ENCODE results near the gene MAP1B. TPM values are rescaled to one million over a fixed set of nuclear protein-coding genes. Genes with fewer than 3 reads are reported as not detected.
A peak's percentile ranks its signal among the peaks of the same experiment; 100 is the strongest.

The MAP1B gene
- total and polyA plus RNA-seq, 7 experiments from 2014 or later, result 0.06 to 0.21 (median 0.10) TPM; not detected in 4

- no peak for DNase-seq
- no peaks in the 10 kb centered on the region for H3K9me3 ChIP-seq (ENCODE audit: control insufficient read depth in 2 of 3, low read length in 3 of 3)
- H3K36me3 Mint-ChIP-seq, result no peaks in the 10 kb centered on the region
- peak; percentile 66 for ATAC-seq
- intact Hi-C loops (cut with micrococcal nuclease), result loop anchor here (1.0 to 5.0 kb wide), 4 partner anchors 93 to 678 kb away; partner anchors contain the start of genes MRPS27 (in 1 of the 2), PTCD2 (in 1 of the 2) and TNPO1 (in 1 of the 2)
- ChIA-PET POLR2A (no interaction called here), CTCF (interaction anchor here (1.2 kb wide), 1 partner anchor 169 kb away, joined by 3 read pairs; no protein-coding TSS in a partner anchor)
- no peaks in the 10 kb centered on the region for H3K9me3 Mint-ChIP-seq
- no peak overlapping the region for H3K4me3 ChIP-seq (ENCODE audit: low read length)
- peaks cover 0 to 10% (median 4%) of the 10 kb centered on the region in 7 donors for H3K4me1 Mint-ChIP-seq
- no peaks in the 10 kb centered on the region for H3K27me3 ChIP-seq (ENCODE audit: control insufficient read depth in 2 of 2, insufficient read depth in 2 of 2, low read length in 2 of 2)
- H3K27ac ChIP-seq (ENCODE audit: low read depth, low read length), result no peak overlapping the region
- no peaks in the 10 kb centered on the region for H3K4me1 ChIP-seq (ENCODE audit: control insufficient read depth in 2 of 2, insufficient read depth in 2 of 2, low read length in 2 of 2)
- H3K4me3 Mint-ChIP-seq, result no peak overlapping the region
- H3K36me3 ChIP-seq (ENCODE audit: control insufficient read depth in 2 of 3, insufficient read depth in 3 of 3, low read length in 3 of 3), result no peaks in the 10 kb centered on the region
- H3K27ac Mint-ChIP-seq, result no peak overlapping the region
- peaks cover 15 to 61% (median 40%) of the 10 kb centered on the region in 5 donors for H3K27me3 Mint-ChIP-seq
Measured at GRCh38 chr5:72138943-72139521, 31.8 kb downstream of the MAP1B start.

GRCh38 chr5:72140711-72141110 lies 33.4 kb downstream of the MAP1B start:
- no peak overlapping the region for H3K27ac Mint-ChIP-seq
- no peaks in the 10 kb centered on the region for H3K36me3 ChIP-seq (ENCODE audit: control insufficient read depth in 2 of 3, insufficient read depth in 3 of 3, low read length in 3 of 3)
- H3K4me1 ChIP-seq (ENCODE audit: control insufficient read depth in 2 of 2, insufficient read depth in 2 of 2, low read length in 2 of 2), result no peaks in the 10 kb centered on the region
- H3K4me3 ChIP-seq (ENCODE audit: low read length), result no peak overlapping the region
- H3K4me1 Mint-ChIP-seq, result peaks cover 0 to 10% (median 4%) of the 10 kb centered on the region in 7 donors
- no peak overlapping the region for H3K27ac ChIP-seq (ENCODE audit: low read depth, low read length)
- intact Hi-C loops (cut with micrococcal nuclease), result no loop called here
- ChIA-PET CTCF (no interaction called here), POLR2A (no interaction called here)
- H3K27me3 ChIP-seq (ENCODE audit: control insufficient read depth in 2 of 2, insufficient read depth in 2 of 2, low read length in 2 of 2), result no peaks in the 10 kb centered on the region
- H3K9me3 Mint-ChIP-seq, result no peaks in the 10 kb centered on the region
- peaks cover 15 to 60% (median 32%) of the 10 kb centered on the region in 5 donors for H3K27me3 Mint-ChIP-seq
- H3K9me3 ChIP-seq (ENCODE audit: control insufficient read depth in 2 of 3, low read length in 3 of 3), result no peaks in the 10 kb centered on the region
- no peak overlapping the region for H3K4me3 Mint-ChIP-seq
- DNase-seq (no peak), ATAC-seq (no peak)
- H3K36me3 Mint-ChIP-seq, result no peaks in the 10 kb centered on the region

- Mint-ChIP-seq H3K4me3 (no peak overlapping the region), H3K36me3 (no peaks in the 10 kb centered on the region), H3K27me3 (peaks cover 8 to 55% (median 26%) of the 10 kb centered on the region in 5 donors), H3K4me1 (peaks cover 0 to 10% (median 4%) of the 10 kb centered on the region in 7 donors), H3K27ac (no peak overlapping the region), H3K9me3 (no peaks in the 10 kb centered on the region)
- Histone ChIP-seq H3K9me3 (ENCODE audit: control insufficient read depth in 2 of 3, low read length in 3 of 3) (no peaks in the 10 kb centered on the region), H3K4me3 (ENCODE audit: low read length) (no peak overlapping the region), H3K27me3 (ENCODE audit: control insufficient read depth in 2 of 2, insufficient read depth in 2 of 2, low read length in 2 of 2) (peaks cover 0 to 3% of the 10 kb centered on the region in 2 donors), H3K27ac (ENCODE audit: low read depth, low read length) (no peak overlapping the region), H3K4me1 (ENCODE audit: control insufficient read depth in 2 of 2, insufficient read depth in 2 of 2, low read length in 2 of 2) (no peaks in the 10 kb centered on the region), H3K36me3 (ENCODE audit: control insufficient read depth in 2 of 3, insufficient read depth in 3 of 3, low read length in 3 of 3) (no peaks in the 10 kb centered on the region)
- intact Hi-C loops (cut with micrococcal nuclease), result no loop called here
- ATAC-seq (no peak), DNase-seq (no peak)
- CTCF ChIA-PET, result no interaction called here
- POLR2A ChIA-PET, result no interaction called here
Measured at GRCh38 chr5:72141440-72142355, 34.4 kb downstream of the MAP1B start.

- H3K36me3 ChIP-seq (ENCODE audit: control insufficient read depth in 2 of 3, insufficient read depth in 3 of 3, low read length in 3 of 3), result no peaks in the 10 kb centered on the region
- no peak overlapping the region for H3K4me3 Mint-ChIP-seq
- no peaks in the 10 kb centered on the region for H3K4me1 Mint-ChIP-seq
- H3K9me3 ChIP-seq (ENCODE audit: control insufficient read depth in 2 of 3, low read length in 3 of 3), result no peaks in the 10 kb centered on the region
- ChIA-PET POLR2A (no interaction called here), CTCF (no interaction called here)
- no peaks in the 10 kb centered on the region for H3K9me3 Mint-ChIP-seq
- ATAC-seq (no peak), DNase-seq (no peak)
- intact Hi-C loops (cut with micrococcal nuclease), result no loop called here
- H3K36me3 Mint-ChIP-seq, result no peaks in the 10 kb centered on the region
- no peak overlapping the region for H3K4me3 ChIP-seq (ENCODE audit: low read length)
- H3K4me1 ChIP-seq (ENCODE audit: control insufficient read depth in 2 of 2, insufficient read depth in 2 of 2, low read length in 2 of 2), result no peaks in the 10 kb centered on the region
- no peak overlapping the region for H3K27ac ChIP-seq (ENCODE audit: low read depth, low read length)
- H3K27ac Mint-ChIP-seq, result no peak overlapping the region
- H3K27me3 ChIP-seq (ENCODE audit: control insufficient read depth in 2 of 2, insufficient read depth in 2 of 2, low read length in 2 of 2), result peaks cover 0 to 3% of the 10 kb centered on the region in 2 donors
- peaks cover 0 to 42% (median 17%) of the 10 kb centered on the region in 5 donors for H3K27me3 Mint-ChIP-seq
Measured at GRCh38 chr5:72144762-72145161, 37.5 kb downstream of the MAP1B start.

DNA sequence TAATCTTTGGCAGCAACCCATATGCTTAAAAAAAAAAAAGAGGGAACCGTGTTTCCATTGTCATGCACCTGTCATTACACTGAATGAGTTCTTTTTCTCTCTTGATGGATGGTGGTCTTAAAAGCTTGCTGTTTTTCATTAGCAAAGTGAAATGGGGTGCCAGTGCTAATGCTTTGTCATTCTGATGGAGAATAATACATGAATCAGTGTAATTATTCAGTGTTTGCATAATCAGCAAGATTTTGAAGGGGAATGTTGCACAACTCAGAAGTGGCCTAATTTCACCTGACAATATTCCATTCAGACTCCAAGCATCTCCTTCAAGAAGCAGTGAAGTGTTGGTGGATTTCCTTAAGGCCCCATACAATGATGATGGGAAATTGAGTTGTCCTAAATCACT lies 38.1 kb downstream of the MAP1B start:
- H3K4me3 ChIP-seq (ENCODE audit: low read length), result no peak overlapping the region
- CTCF ChIA-PET, result no interaction called here
- DNase-seq (no peak), ATAC-seq (no peak)
- Mint-ChIP-seq H3K4me1 (no peaks in the 10 kb centered on the region), H3K27ac (no peak overlapping the region), H3K36me3 (no peaks in the 10 kb centered on the region), H3K9me3 (no peaks in the 10 kb centered on the region), H3K27me3 (peaks cover 0 to 40% (median 17%) of the 10 kb centered on the region in 5 donors), H3K4me3 (no peak overlapping the region)
- H3K9me3 ChIP-seq (ENCODE audit: control insufficient read depth in 2 of 3, low read length in 3 of 3), result no peaks in the 10 kb centered on the region
- H3K27me3 ChIP-seq (ENCODE audit: control insufficient read depth in 2 of 2, insufficient read depth in 2 of 2, low read length in 2 of 2), result peaks cover 0 to 3% of the 10 kb centered on the region in 2 donors
- intact Hi-C loops (cut with micrococcal nuclease), result no loop called here
- POLR2A ChIA-PET, result no interaction called here
- H3K27ac ChIP-seq (ENCODE audit: low read depth, low read length), result no peak overlapping the region
- no peaks in the 10 kb centered on the region for H3K36me3 ChIP-seq (ENCODE audit: control insufficient read depth in 2 of 3, insufficient read depth in 3 of 3, low read length in 3 of 3)
- H3K4me1 ChIP-seq (ENCODE audit: control insufficient read depth in 2 of 2, insufficient read depth in 2 of 2, low read length in 2 of 2), result no peaks in the 10 kb centered on the region

DNA sequence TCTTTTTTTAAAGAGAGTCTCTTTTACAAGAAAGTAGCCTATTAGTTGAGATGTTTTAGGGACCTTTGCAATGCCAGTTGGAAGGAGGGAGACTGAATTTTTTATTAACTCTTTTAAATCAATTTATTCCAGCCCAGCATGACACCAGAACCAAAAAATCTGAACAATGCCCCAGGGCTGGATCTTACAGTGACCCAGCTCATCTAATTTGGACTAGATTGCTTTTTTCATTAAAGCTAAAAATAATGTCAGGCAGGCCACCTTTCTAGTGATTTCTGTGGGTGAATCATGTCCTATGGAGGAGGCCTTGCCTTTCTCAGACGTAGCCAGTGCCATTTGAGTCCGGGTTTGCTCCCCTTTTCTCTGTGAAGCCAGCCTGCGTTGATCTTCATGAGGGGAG lies 38.8 kb downstream of the MAP1B start:
- ChIA-PET CTCF (no interaction called here), POLR2A (no interaction called here)
- Histone ChIP-seq H3K4me3 (ENCODE audit: low read length) (no peak overlapping the region), H3K9me3 (ENCODE audit: control insufficient read depth in 2 of 3, low read length in 3 of 3) (no peaks in the 10 kb centered on the region), H3K27ac (ENCODE audit: low read depth, low read length) (no peak overlapping the region), H3K36me3 (ENCODE audit: control insufficient read depth in 2 of 3, insufficient read depth in 3 of 3, low read length in 3 of 3) (no peaks in the 10 kb centered on the region), H3K27me3 (ENCODE audit: control insufficient read depth in 2 of 2, insufficient read depth in 2 of 2, low read length in 2 of 2) (peaks cover 0 to 3% of the 10 kb centered on the region in 2 donors), H3K4me1 (ENCODE audit: control insufficient read depth in 2 of 2, insufficient read depth in 2 of 2, low read length in 2 of 2) (no peaks in the 10 kb centered on the region)
- Mint-ChIP-seq H3K4me3 (no peak overlapping the region), H3K27ac (no peak overlapping the region), H3K36me3 (no peaks in the 10 kb centered on the region), H3K9me3 (no peaks in the 10 kb centered on the region), H3K4me1 (no peaks in the 10 kb centered on the region), H3K27me3 (peaks cover 0 to 39% (median 14%) of the 10 kb centered on the region in 5 donors)
- intact Hi-C loops (cut with micrococcal nuclease), result no loop called here
- ATAC-seq (no peak), DNase-seq (no peak)
